ENCODE measurements around the gene THOC2. TPM values are rescaled to one million over a fixed set of nuclear protein-coding genes. Genes with fewer than 3 reads are reported as not detected.

The THOC2 gene
- total RNA-seq, 2 donors from 2014 or later, result 25.6 to 28.6 TPM

DNA sequence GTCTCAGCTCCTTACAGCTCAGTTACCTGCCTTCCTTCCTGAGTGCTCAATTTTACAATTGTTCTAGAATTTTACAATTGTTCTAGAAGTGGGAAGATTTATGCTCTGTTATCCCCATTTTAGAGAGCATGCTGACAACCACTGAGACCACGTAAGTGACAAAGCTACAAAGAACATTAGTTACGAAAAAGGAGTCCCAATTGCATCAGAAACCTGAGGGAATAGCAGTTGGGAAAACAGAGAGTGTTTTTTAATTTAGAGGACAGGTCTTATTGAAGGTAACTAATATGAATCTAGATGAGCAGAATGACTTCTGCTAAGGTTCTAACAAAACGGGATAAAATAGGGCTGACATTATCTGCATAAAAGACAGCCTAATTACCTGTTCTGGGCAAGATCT lies 103.3 kb downstream of the THOC2 start:
- DNase-seq (ENCODE audit: low spot score), result no peak
- TF ChIP-seq, protein P1, sequence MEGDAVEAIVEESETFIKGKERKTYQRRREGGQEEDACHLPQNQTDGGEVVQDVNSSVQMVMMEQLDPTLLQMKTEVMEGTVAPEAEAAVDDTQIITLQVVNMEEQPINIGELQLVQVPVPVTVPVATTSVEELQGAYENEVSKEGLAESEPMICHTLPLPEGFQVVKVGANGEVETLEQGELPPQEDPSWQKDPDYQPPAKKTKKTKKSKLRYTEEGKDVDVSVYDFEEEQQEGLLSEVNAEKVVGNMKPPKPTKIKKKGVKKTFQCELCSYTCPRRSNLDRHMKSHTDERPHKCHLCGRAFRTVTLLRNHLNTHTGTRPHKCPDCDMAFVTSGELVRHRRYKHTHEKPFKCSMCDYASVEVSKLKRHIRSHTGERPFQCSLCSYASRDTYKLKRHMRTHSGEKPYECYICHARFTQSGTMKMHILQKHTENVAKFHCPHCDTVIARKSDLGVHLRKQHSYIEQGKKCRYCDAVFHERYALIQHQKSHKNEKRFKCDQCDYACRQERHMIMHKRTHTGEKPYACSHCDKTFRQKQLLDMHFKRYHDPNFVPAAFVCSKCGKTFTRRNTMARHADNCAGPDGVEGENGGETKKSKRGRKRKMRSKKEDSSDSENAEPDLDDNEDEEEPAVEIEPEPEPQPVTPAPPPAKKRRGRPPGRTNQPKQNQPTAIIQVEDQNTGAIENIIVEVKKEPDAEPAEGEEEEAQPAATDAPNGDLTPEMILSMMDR (IDR thresholded peaks at IDR 0.05), result no peak
- H3K36me3 ChIP-seq, result peaks cover 8% of the 10 kb centered on the region

DNA sequence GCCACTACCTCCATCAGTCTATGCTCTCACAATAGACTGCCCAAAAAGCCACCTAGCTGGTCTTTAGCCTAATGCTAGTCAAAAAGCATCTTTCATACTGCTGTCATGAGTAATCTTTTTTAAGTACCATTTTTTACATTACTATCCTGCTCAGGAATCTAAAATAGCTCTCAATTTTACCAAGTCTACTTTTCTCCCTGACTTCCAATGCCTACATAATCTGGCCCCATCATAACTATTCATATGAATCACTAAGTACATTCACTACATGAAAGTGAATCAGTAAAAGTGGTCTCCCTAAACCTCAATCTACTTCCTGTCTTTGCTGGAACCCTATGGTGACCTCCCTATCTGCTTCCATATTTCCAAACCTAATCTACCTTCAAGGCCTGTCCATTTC lies 105.9 kb downstream of the THOC2 start:
- H3K27me3 ChIP-seq, result no peaks in the 10 kb centered on the region
- no peak overlapping the region for H3K4me3 ChIP-seq
- H3K9me3 ChIP-seq, result no peaks in the 10 kb centered on the region
- H3K36me3 ChIP-seq, result peaks cover 8% of the 10 kb centered on the region
- H3K27ac ChIP-seq, result no peak overlapping the region
- H3K4me1 ChIP-seq, result no peaks in the 10 kb centered on the region
- no peak for DNase-seq (ENCODE audit: low spot score)
- TF ChIP-seq, protein P1 (IDR thresholded peaks at IDR 0.05), result no peak

More for the DNA sequence above, 103.3 kb downstream of the THOC2 start:
- Histone ChIP-seq H3K27ac (no peak overlapping the region), H3K27me3 (no peaks in the 10 kb centered on the region), H3K4me3 (no peak overlapping the region), H3K4me1 (no peaks in the 10 kb centered on the region), H3K9me3 (no peaks in the 10 kb centered on the region)

DNA sequence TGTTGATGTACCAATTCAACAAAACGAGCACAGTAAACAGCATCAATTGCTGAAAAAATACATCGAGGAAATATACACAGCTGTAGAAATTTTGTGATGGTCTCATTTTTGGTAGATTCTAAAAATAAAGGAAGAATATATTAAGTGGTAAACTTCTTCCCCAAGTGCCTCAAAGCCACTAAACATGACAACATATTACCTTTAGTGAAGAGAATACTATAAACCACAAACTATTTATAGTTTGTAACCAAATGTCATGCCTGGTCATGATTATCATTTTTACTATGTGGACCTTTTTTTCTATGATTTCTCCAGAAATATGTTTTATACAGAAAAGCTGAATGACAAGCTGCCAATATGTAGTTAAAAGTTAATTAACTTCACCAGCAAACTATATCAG lies 106.9 kb downstream of the THOC2 start:
- no peaks in the 10 kb centered on the region for H3K9me3 ChIP-seq
- H3K4me3 ChIP-seq, result no peak overlapping the region
- H3K27ac ChIP-seq, result no peak overlapping the region
- TF ChIP-seq, protein P1 (IDR thresholded peaks at IDR 0.05), result no peak
- peaks cover 13% of the 10 kb centered on the region for H3K36me3 ChIP-seq
- no peaks in the 10 kb centered on the region for H3K27me3 ChIP-seq
- no peaks in the 10 kb centered on the region for H3K4me1 ChIP-seq
- no peak for DNase-seq (ENCODE audit: low spot score)

DNA sequence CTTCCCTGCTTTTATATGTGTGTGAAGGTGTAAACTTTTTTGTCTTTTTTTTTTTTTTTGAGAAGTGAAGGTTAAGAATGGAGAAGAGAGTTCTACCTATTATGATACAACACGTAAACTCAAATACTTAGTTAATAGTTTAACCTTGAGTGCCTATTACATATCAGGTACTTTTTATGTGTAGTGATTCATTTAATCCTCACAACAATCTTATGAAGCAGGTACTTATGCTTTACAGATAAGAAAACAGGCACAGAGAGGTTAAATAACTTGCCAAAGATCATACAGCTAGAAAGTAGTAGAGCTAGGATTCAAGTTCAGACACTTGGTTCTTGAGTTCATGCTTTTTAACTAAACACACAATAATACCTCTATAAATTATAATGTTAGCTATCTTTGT lies 107.4 kb downstream of the THOC2 start:
- no peak overlapping the region for H3K27ac ChIP-seq
- no peaks in the 10 kb centered on the region for H3K4me1 ChIP-seq
- peaks cover 17% of the 10 kb centered on the region for H3K36me3 ChIP-seq
- no peaks in the 10 kb centered on the region for H3K27me3 ChIP-seq
- H3K4me3 ChIP-seq, result no peak overlapping the region
- TF ChIP-seq, protein P1 (IDR thresholded peaks at IDR 0.05), result no peak
- no peak for DNase-seq (ENCODE audit: low spot score)
- H3K9me3 ChIP-seq, result no peaks in the 10 kb centered on the region

DNA sequence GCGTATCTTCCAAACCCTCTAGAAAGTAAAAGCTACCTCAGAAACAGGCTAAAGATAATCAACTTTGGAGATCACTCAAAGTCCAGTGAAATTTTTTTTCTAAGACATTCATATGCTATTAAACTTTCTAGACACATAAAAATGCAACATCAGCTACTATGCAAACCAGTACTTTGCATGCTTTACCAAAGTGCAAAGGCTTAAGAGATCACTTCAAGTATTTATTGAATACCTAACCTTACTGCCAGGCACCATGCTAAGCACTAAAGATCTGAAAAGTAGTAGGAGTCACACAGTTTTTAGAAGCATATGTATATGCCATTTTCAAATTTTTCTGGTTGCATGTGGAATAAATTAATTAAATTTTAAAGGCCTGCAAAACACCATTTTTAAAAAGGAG lies 115.8 kb downstream of the THOC2 start:
- Histone ChIP-seq H3K27ac (no peak overlapping the region), H3K4me1 (no peaks in the 10 kb centered on the region), H3K9me3 (no peaks in the 10 kb centered on the region), H3K4me3 (no peak overlapping the region), H3K27me3 (no peaks in the 10 kb centered on the region), H3K36me3 (peaks cover 14% of the 10 kb centered on the region)
- TF ChIP-seq, protein P1 (IDR thresholded peaks at IDR 0.05), result no peak
- no peak for DNase-seq (ENCODE audit: low spot score)

DNA sequence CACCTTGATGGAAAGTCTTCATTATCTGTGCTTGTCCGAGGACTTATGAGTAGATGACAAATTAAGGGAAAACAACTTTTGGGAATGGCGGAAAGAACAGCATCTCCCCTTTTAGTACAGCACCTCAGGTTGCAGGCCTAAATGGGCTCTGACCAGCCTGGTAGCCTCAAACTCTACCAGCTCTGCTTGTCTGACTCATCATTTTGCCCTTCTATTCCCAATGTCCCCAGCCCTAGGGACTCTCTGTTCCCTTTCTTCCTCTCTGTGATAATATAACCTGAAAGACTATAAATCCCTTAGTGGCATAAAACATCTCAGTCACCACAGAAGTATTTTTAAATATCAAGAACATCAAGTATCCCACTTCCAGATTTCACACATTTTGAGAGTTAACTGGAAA lies 121.9 kb downstream of the THOC2 start:
- no peak for DNase-seq (ENCODE audit: low spot score)
- H3K4me3 ChIP-seq, result no peak overlapping the region
- H3K27me3 ChIP-seq, result no peaks in the 10 kb centered on the region
- TF ChIP-seq, protein P1 (IDR thresholded peaks at IDR 0.05), result no peak
- peak overlapping the region in 1 of 2 donors; percentile 9 for H3K27ac ChIP-seq
- no peaks in the 10 kb centered on the region for H3K9me3 ChIP-seq
- no peaks in the 10 kb centered on the region for H3K4me1 ChIP-seq
- no peaks in the 10 kb centered on the region for H3K36me3 ChIP-seq
